HL-60 (cell line): ENCODE results near the gene ESPL1.

ENCODE experiments used
- DNase-seq, 2 experiments: peaks; one replicate each; pipeline ENCODE4 v3.0.0-alpha.2; 2010 to 2020; ENCODE audit warnings: low read depth in 1 of 2, low spot score in 1 of 2
- H3K27ac ChIP-seq: fragments of 250-450 bp; sonication (Bioruptor Pico); replicated peaks from 2 replicates; pipeline ENCODE4 v1.5.1; 2020; ENCODE audit warnings: mild to moderate bottlenecking, moderate library complexity
- H3K27me3 ChIP-seq: fragments of 250-450 bp; sonication (Bioruptor Pico); 2 replicates; pipeline ENCODE4 v1.5.1; 2021; ENCODE audit warnings: mild to moderate bottlenecking, moderate library complexity; ENCODE audit not compliant: insufficient read depth, poor library complexity, severe bottlenecking
- H3K4me3 ChIP-seq: replicated peaks from 2 replicates; pipeline ENCODE4 v1.5.1; 2011; ENCODE audit warnings: mild to moderate bottlenecking, control low read depth, low read length; ENCODE audit not compliant: insufficient read depth
- GABPA ChIP-seq: IDR thresholded peaks from 2 replicates; pipeline ENCODE4 v1.6.1; 2012; ENCODE audit warnings: low read depth
- POLR2AphosphoS5 ChIP-seq: IDR thresholded peaks from 2 replicates; pipeline ENCODE4 v1.6.1; 2012; ENCODE audit warnings: low read depth
- SPI1 ChIP-seq: IDR thresholded peaks from 2 replicates; pipeline ENCODE4 v1.6.1; 2012; ENCODE audit warnings: low read depth, mild to moderate bottlenecking, borderline replicate concordance
- TF ChIP-seq, protein P1 (sequence below): IDR thresholded peaks from one replicate; pipeline ENCODE4 v1.5.1; 2011; ENCODE audit warnings: low read length, control low read depth, inconsistent platforms; ENCODE audit not compliant: insufficient read depth
- TF ChIP-seq, protein P2 (sequence below): IDR thresholded peaks from 2 replicates; pipeline ENCODE4 v1.6.1; 2012; ENCODE audit warnings: low read depth; ENCODE audit not compliant: insufficient replicate concordance

The ESPL1 gene

DNA sequence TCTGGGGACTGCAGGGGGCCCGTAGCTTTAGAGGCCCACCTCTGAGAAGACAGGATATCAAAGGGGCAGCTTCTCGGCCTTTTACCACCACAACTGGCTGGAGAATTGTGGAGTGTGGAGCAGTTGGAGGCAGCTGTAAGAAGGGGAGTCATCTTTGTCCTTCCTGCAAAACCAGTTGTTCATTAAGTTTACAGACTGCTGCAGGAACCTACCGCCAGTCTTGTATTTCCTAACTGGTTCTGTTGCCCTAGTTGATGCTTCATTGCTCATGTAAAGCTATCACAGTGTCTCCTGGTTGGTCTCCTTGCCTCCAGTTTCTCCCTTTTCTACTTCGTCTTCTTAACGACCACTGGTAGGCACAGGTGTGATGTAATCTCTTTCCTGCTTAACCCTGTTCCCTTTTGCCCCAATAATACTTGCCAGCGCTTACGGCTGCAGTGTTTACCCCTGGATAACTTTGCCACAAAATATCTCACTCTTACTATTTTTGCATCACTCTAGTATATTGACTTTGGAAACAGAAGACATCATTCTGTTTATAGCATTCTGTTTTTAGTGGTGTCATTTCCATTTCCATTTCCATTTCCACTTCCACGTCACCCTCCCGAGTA, 11.9 kb downstream of the ESPL1 start:
- DNase-seq: no peak
- Histone ChIP-seq H3K4me3 (no peak overlapping the region), H3K27me3 (no peaks in the 10 kb centered on the region), H3K27ac (no peak overlapping the region)
- TF ChIP-seq, protein P1, sequence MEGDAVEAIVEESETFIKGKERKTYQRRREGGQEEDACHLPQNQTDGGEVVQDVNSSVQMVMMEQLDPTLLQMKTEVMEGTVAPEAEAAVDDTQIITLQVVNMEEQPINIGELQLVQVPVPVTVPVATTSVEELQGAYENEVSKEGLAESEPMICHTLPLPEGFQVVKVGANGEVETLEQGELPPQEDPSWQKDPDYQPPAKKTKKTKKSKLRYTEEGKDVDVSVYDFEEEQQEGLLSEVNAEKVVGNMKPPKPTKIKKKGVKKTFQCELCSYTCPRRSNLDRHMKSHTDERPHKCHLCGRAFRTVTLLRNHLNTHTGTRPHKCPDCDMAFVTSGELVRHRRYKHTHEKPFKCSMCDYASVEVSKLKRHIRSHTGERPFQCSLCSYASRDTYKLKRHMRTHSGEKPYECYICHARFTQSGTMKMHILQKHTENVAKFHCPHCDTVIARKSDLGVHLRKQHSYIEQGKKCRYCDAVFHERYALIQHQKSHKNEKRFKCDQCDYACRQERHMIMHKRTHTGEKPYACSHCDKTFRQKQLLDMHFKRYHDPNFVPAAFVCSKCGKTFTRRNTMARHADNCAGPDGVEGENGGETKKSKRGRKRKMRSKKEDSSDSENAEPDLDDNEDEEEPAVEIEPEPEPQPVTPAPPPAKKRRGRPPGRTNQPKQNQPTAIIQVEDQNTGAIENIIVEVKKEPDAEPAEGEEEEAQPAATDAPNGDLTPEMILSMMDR: no peak
- TF ChIP-seq GABPA (no peak), POLR2AphosphoS5 (no peak)
- TF ChIP-seq, protein P2, sequence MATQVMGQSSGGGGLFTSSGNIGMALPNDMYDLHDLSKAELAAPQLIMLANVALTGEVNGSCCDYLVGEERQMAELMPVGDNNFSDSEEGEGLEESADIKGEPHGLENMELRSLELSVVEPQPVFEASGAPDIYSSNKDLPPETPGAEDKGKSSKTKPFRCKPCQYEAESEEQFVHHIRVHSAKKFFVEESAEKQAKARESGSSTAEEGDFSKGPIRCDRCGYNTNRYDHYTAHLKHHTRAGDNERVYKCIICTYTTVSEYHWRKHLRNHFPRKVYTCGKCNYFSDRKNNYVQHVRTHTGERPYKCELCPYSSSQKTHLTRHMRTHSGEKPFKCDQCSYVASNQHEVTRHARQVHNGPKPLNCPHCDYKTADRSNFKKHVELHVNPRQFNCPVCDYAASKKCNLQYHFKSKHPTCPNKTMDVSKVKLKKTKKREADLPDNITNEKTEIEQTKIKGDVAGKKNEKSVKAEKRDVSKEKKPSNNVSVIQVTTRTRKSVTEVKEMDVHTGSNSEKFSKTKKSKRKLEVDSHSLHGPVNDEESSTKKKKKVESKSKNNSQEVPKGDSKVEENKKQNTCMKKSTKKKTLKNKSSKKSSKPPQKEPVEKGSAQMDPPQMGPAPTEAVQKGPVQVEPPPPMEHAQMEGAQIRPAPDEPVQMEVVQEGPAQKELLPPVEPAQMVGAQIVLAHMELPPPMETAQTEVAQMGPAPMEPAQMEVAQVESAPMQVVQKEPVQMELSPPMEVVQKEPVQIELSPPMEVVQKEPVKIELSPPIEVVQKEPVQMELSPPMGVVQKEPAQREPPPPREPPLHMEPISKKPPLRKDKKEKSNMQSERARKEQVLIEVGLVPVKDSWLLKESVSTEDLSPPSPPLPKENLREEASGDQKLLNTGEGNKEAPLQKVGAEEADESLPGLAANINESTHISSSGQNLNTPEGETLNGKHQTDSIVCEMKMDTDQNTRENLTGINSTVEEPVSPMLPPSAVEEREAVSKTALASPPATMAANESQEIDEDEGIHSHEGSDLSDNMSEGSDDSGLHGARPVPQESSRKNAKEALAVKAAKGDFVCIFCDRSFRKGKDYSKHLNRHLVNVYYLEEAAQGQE: no peak

DNA sequence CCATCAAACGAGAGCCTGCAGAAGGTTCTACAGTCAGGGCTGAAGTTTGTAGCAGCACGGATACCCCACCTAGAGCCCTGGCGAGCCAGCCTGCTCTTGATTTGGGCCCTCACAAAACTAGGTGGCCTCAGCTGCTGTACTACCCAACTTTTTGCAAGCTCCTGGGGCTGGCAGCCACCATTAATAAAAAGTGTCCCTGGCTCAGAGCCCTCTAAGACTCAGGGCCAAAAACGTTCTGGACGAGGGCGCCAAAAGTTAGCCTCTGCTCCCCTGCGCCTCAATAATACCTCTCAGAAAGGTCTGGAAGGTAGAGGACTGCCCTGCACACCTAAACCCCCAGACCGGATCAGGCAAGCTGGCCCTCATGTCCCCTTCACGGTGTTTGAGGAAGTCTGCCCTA, 18.3 kb downstream of the ESPL1 start:
- DNase-seq: no peak
- H3K27me3 ChIP-seq: no peaks in the 10 kb centered on the region
- no peak overlapping the region for H3K27ac ChIP-seq
- TF ChIP-seq POLR2AphosphoS5 (no peak), SPI1 (no peak), GABPA (no peak)
- TF ChIP-seq, protein P2: no peak
- TF ChIP-seq, protein P1: no peak
- H3K4me3 ChIP-seq: no peak overlapping the region

DNA sequence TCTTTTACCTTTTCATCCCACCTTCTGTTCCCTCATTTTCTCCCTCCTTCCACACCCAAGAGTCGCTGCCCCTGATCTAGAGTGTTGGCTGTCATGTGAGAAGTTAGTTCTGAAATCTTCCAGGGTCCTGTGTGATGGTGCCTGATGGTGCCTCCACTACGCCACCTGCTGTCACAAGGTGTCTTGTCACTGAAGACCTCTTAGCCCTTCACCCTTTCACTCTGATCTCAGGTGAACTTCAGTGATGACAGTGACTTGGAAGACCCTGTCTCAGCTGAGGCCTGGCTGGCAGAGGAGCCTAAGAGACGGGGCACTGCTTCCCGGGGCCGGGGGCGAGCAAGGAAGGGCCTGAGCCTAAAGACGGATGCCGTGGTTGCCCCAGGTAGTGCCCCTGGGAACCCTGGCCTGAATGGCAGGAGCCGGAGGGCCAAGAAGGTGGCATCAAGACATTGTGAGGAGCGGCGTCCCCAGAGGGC, 19.7 kb downstream of the ESPL1 start:
- TF ChIP-seq, protein P1: peak; percentile 58
- TF ChIP-seq GABPA (no peak), POLR2AphosphoS5 (no peak), SPI1 (no peak)
- TF ChIP-seq, protein P2: no peak
- Histone ChIP-seq H3K4me3 (no peak overlapping the region), H3K27me3 (no peaks in the 10 kb centered on the region), H3K27ac (no peak overlapping the region)
- DNase-seq: peak in 1 of 2 experiments; percentile 70
